Choroid plexus epithelial cell (primary cell): ENCODE data around the gene CASZ1.

ENCODE experiments used
- DNase-seq: peaks from one replicate; pipeline ENCODE4 v3.0.0-alpha.2; 2010; ENCODE audit warnings: low read depth
- H3K4me3 ChIP-seq: 2 replicates; pipeline ENCODE4 v1.5.1; 2011; ENCODE audit warnings: low read depth, mild to moderate bottlenecking, control low read depth, low read length, moderate library complexity
- CTCF ChIP-seq: conservative IDR thresholded peaks from 2 replicates; pipeline ENCODE4 v1.5.1; 2011; ENCODE audit warnings: low read depth, mild to moderate bottlenecking, control low read depth, inconsistent platforms, low read length, moderate library complexity

The CASZ1 gene

GRCh38 chr1:10751561-10752085 lies 44.8 kb downstream of the CASZ1 start:
- no peak overlapping the region for H3K4me3 ChIP-seq
- DNase-seq: no peak
- TF ChIP-seq CTCF: no peak

DNA sequence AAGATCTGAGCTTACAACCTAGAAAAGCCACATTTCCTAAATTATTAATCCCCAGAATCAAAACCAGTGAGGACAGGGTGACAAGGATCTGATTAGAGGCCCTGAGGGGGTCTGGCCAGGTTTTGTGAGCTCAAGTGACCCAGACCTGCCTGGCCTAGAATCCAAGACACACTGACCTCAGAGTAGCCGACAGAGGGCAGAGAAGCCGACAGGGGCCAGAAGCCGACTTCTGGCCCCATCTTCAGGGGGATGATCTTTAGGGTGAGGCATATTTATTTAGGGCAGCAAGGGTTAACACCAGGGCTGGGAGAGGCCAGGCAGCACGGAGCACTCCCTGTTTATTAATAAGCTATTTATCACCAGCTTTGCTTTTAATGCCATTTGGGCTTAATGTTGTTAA lies 45.3 kb downstream of the CASZ1 start:
- TF ChIP-seq CTCF: no peak
- DNase-seq: no peak
- H3K4me3 ChIP-seq: no peak overlapping the region

- TF ChIP-seq CTCF: no peak
- H3K4me3 ChIP-seq: no peak overlapping the region
- DNase-seq: no peak
Measured at GRCh38 chr1:10745886-10746455, 50.5 kb downstream of the CASZ1 start.

DNA sequence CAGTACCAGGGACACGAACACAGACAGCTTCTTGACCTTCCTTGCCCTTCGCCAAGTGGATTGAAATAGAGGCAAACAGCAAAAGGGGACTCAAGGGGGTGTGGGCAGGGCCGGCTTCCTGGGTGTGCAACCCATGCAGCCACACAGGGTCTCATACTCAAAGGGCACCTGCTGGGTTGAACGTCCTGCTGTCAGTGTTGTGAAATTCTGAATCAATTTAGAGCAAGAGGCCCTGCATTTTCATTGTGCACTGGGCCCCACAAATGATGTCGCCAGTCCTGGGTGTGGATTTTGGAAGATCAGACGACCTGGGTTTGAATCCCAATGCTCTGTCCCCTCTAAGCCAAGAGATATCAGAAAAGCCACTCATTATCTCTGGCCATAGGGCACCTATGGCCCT lies 51.1 kb downstream of the CASZ1 start:
- no peak for TF ChIP-seq CTCF
- no peak overlapping the region for H3K4me3 ChIP-seq
- DNase-seq: no peak

DNA sequence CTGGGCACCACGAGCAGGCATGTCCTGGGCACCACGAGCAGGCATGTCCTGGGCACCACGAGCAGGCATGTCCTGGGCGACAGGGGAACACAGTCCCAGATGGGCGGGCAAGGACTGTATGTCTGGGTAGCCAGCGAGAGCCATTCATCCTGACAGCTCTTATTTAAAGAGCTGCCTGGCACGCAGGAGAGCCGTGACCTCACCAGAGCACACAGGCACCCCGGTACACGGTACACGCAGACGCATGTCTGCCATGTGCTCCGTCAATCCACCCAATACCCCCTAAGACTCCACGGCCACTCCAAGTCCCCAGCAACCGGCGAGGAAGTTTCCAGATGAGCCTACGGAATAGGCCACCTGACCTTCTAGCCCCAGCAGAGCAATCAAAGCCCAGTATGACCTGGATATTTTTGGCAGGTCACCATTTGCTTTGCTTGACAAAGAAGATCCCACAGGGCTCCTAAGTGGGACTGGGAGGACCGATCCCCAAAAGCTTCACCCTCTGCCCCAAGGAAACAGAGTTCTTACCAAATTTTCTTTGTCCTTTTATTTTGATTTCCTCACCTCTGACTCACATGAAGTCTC lies 51.7 kb downstream of the CASZ1 start:
- no peak for DNase-seq
- H3K4me3 ChIP-seq: no peak overlapping the region
- TF ChIP-seq CTCF: no peak

DNA sequence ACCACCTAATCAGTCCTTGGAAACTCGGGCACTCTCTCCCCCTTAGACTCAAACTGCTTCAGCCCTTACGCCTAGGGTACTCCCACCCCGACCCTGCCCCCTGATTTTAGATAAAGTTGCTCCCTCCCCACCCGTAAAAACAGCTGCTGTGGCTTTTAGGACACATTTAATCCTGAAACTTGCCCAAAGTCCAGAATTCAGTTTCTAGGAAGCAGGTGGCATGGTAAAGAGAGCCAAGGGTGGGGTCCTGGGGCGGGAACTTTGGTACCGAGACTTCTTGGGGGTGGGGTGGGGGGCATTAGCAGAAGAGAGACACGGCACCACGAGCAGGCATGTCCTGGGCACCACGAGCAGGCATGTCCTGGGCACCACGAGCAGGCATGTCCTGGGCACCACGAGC lies 52.4 kb downstream of the CASZ1 start:
- TF ChIP-seq CTCF: no peak
- DNase-seq: no peak

DNA sequence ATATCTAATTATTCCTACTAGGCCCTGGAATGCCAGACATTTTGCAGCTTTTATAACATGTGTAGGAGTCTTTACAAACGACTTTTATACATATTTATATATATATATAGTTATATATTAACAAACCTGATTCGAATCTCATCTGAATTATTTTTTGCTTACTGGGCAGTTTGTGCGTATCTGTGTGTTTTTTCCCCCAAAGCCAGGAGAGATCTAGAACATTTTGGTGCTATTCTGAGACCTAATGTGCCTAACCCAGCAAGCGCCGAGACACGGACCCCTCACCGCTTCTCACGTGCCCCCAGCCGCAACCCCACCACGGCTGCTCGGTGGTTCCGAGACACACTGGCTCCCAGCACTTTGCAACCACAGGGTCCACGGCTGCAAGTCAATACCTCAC lies 54.8 kb downstream of the CASZ1 start:
- no peak for TF ChIP-seq CTCF
- no peak for DNase-seq
- H3K4me3 ChIP-seq: no peak overlapping the region

More for the DNA sequence above, 52.4 kb downstream of the CASZ1 start:
- no peak overlapping the region for H3K4me3 ChIP-seq
